Epithelial cell of proximal tubule (primary cell): ENCODE data around the gene CER1. TPM values are rescaled to one million over a fixed set of nuclear protein-coding genes. Genes with fewer than 3 reads are reported as not detected.

Source experiments
- total RNA-seq: library from RNA; depleted of rRNA; stranded (reverse); fragments of >200 nt; gene quantifications from 2 replicates; pipeline ENCODE4 v1.2.3, GENCODE V29; 2015

CER1 gene
- total RNA-seq, 1 donor from 2014 or later: not detected

Other genes with a start within 250 kb of the CER1 start
- 5.1 and 11.3 TPM in 2 replicates for gene ZDHHC21, start 29.3 kb downstream of the CER1 start, total RNA-seq
- gene FREM1, start 187.7 kb upstream of the CER1 start, total RNA-seq: 0.17 and 0.22 TPM in 2 replicates